ENCODE results near the gene TBC1D25.

TBC1D25 gene

DNA sequence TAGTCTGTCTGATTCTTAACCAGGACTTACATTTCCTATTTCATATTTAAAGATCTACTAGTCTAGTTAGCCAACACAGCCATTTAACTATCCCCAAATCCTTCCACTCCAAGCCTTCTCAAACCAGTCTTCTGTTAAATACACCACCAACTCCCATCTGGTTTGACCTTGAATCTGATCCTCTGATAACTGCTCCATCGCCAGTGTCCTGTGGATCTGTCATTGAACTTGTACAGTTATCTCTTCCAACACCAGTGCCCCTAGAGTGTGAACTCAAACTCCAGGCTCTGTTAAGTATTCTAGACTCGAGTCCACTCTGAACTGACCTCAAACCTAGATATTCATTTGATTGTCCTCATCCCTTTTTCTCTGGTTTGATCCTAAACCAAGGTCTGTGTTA lies 72.2 kb downstream of the TBC1D25 start:
- DNase-seq: no peak
